Osteocyte (in vitro differentiated cells): Measurements from ENCODE around the gene CNTNAP2. TPM values are rescaled to one million over a fixed set of nuclear protein-coding genes. Genes with fewer than 3 reads are reported as not detected.

ENCODE experiments used
- DNase-seq: peaks from one replicate; pipeline ENCODE4 v3.0.0; 2021; ENCODE audit warnings: mixed read lengths; ENCODE audit not compliant: unreplicated experiment; ENCODE audit errors: extremely low spot score
- H3K27ac Mint-ChIP-seq: one replicate; pipeline ENCODE4 v1.8.0; 2021; ENCODE audit warnings: mild to moderate bottlenecking, mixed read lengths; ENCODE audit not compliant: unreplicated experiment
- H3K27me3 Mint-ChIP-seq: one replicate; pipeline ENCODE4 v1.8.0; 2021; ENCODE audit warnings: mixed read lengths; ENCODE audit not compliant: unreplicated experiment
- H3K36me3 Mint-ChIP-seq: one replicate; pipeline ENCODE4 v1.8.0; 2021; ENCODE audit warnings: mixed read lengths; ENCODE audit not compliant: unreplicated experiment
- H3K4me1 Mint-ChIP-seq: one replicate; pipeline ENCODE4 v1.8.0; 2021; ENCODE audit warnings: mixed read lengths; ENCODE audit not compliant: unreplicated experiment
- H3K4me3 Mint-ChIP-seq: one replicate; pipeline ENCODE4 v1.8.0; 2021; ENCODE audit warnings: mild to moderate bottlenecking, moderate library complexity, mixed read lengths; ENCODE audit not compliant: unreplicated experiment
- H3K9me3 Mint-ChIP-seq: one replicate; pipeline ENCODE4 v1.8.0; 2021; ENCODE audit warnings: mixed read lengths; ENCODE audit not compliant: unreplicated experiment
- CTCF ChIP-seq: fragments of 200-600 bp; sonication (generic); IDR thresholded peaks from 2 replicates; pipeline ENCODE4 v1.5.0; 2021; ENCODE audit warnings: antibody characterized with exemption, mild to moderate bottlenecking, moderate library complexity
- total RNA-seq: library from RNA; stranded (reverse); gene quantifications from 2 replicates; pipeline ENCODE4 v1.2.1, GENCODE V29; 2021

The CNTNAP2 gene
- total RNA-seq, 1 donor from 2014 or later: 1.4 TPM

- DNase-seq: no peak
- Mint-ChIP-seq H3K9me3 (peaks cover 5% of the 10 kb centered on the region), H3K27ac (no peak overlapping the region), H3K4me3 (no peak overlapping the region), H3K4me1 (peaks cover 5% of the 10 kb centered on the region), H3K36me3 (no peaks in the 10 kb centered on the region), H3K27me3 (no peaks in the 10 kb centered on the region)
- TF ChIP-seq CTCF: no peak
Observed at GRCh38 chr7:147199868-147200267, 1083.3 kb downstream of the CNTNAP2 start.

- peaks cover 7% of the 10 kb centered on the region for H3K4me1 Mint-ChIP-seq
- peaks cover 12% of the 10 kb centered on the region for H3K9me3 Mint-ChIP-seq
- TF ChIP-seq CTCF: no peak
- DNase-seq: no peak
- H3K27me3 Mint-ChIP-seq: no peaks in the 10 kb centered on the region
- H3K36me3 Mint-ChIP-seq: no peaks in the 10 kb centered on the region
- H3K27ac Mint-ChIP-seq: no peak overlapping the region
- no peak overlapping the region for H3K4me3 Mint-ChIP-seq
Observed at GRCh38 chr7:147207988-147208387, 1091.4 kb downstream of the CNTNAP2 start.

- no peak for TF ChIP-seq CTCF
- Mint-ChIP-seq H3K27ac (no peak overlapping the region), H3K4me1 (no peaks in the 10 kb centered on the region), H3K27me3 (no peaks in the 10 kb centered on the region), H3K9me3 (peaks cover 12% of the 10 kb centered on the region), H3K36me3 (no peaks in the 10 kb centered on the region), H3K4me3 (no peak overlapping the region)
- DNase-seq: no peak
Observed at GRCh38 chr7:147231275-147231674, 1114.7 kb downstream of the CNTNAP2 start.

- Mint-ChIP-seq H3K4me3 (no peak overlapping the region), H3K4me1 (no peaks in the 10 kb centered on the region), H3K27me3 (no peaks in the 10 kb centered on the region), H3K36me3 (no peaks in the 10 kb centered on the region), H3K9me3 (peaks cover 9% of the 10 kb centered on the region), H3K27ac (no peak overlapping the region)
- TF ChIP-seq CTCF: no peak
- no peak for DNase-seq
Observed at GRCh38 chr7:147235645-147236382, 1119.2 kb downstream of the CNTNAP2 start.

- DNase-seq: no peak
- Mint-ChIP-seq H3K4me1 (peaks cover 2% of the 10 kb centered on the region), H3K36me3 (no peaks in the 10 kb centered on the region), H3K27me3 (no peaks in the 10 kb centered on the region), H3K9me3 (no peaks in the 10 kb centered on the region), H3K27ac (no peak overlapping the region), H3K4me3 (no peak overlapping the region)
- TF ChIP-seq CTCF: no peak
Observed at GRCh38 chr7:147240468-147240867, 1123.9 kb downstream of the CNTNAP2 start.
